Prostate gland (tissue), 2 donors: ENCODE measurements around the gene C11orf68.

Experiments used
- POLR2AphosphoS5 ChIP-seq: sonication (generic); formaldehyde crosslinking; IDR thresholded peaks from one replicate; pipeline ENCODE4 v1.6.1; 2017; ENCODE audit warnings: antibody characterized with exemption
- TF ChIP-seq, protein P1 (sequence below), 4 experiments: fragments of 200-600 bp in 2 of 4; fragments of 450-650 bp in 2 of 4; sonication (generic) in 2 of 4; IDR thresholded peaks; 1 replicate in 3 of 4; 2 replicates in 1 of 4; pipeline ENCODE4 v1.5.1; 2016 to 2019; ENCODE audit warnings: antibody characterized with exemption in 4 of 4, mild to moderate bottlenecking in 2 of 4, moderate library complexity in 2 of 4

DNA sequence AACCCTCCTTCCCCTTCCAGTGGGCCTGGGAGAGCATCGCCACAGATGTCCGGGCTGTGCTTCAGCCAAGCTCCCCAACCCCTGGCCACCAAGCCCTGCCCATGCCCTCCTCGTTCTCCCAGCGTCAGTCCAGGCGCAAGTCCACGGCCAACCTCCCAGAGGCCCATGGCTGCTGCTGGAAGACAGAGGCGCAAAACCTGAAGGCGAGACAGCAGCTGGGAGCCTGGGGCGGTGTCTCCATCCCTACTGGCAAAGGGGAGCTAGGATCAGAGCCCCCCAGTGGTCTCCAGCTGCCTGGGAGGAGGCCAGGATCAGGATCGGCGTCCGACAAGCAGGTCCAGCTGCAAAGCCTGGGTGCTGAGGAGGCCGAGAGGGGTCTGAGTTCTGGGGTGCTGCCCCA is 28.3 kb upstream of the C11orf68 start:
- TF ChIP-seq, protein P1, sequence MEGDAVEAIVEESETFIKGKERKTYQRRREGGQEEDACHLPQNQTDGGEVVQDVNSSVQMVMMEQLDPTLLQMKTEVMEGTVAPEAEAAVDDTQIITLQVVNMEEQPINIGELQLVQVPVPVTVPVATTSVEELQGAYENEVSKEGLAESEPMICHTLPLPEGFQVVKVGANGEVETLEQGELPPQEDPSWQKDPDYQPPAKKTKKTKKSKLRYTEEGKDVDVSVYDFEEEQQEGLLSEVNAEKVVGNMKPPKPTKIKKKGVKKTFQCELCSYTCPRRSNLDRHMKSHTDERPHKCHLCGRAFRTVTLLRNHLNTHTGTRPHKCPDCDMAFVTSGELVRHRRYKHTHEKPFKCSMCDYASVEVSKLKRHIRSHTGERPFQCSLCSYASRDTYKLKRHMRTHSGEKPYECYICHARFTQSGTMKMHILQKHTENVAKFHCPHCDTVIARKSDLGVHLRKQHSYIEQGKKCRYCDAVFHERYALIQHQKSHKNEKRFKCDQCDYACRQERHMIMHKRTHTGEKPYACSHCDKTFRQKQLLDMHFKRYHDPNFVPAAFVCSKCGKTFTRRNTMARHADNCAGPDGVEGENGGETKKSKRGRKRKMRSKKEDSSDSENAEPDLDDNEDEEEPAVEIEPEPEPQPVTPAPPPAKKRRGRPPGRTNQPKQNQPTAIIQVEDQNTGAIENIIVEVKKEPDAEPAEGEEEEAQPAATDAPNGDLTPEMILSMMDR (IDR thresholded peaks at IDR 0.05), result no peak
- no peak for TF ChIP-seq POLR2AphosphoS5
